HEK293T (cell line): ENCODE data around the gene PEAK3.

Experiments
- CTCF ChIA-PET: fragments of 350-600 bp; formaldehyde crosslinking; extraction: SDS; loops from one replicate; lab custom pipeline; 2021; ENCODE audit warnings: antibody characterized with exemption, inconsistent platforms; lab: Yijun Ruan, JAX
- POLR2A ChIA-PET: fragments of 350-600 bp; formaldehyde crosslinking; extraction: SDS; loops from one replicate; lab custom pipeline; 2020; ENCODE audit warnings: antibody characterized with exemption, inconsistent platforms; lab: Yijun Ruan, JAX
- DNase-seq: peaks from one replicate; pipeline ENCODE4 v3.0.0; 2012; ENCODE audit warnings: mixed read lengths; ENCODE audit errors: extremely low spot score
- ARNT ChIP-seq: fragments of 450-650 bp; IDR thresholded peaks from 2 replicates; pipeline ENCODE4 v1.6.1; 2017; ENCODE audit warnings: mild to moderate bottlenecking
- BHLHE40 ChIP-seq: fragments of 450-650 bp; IDR thresholded peaks from 2 replicates; pipeline ENCODE4 v1.6.1; 2016; ENCODE audit warnings: mild to moderate bottlenecking, moderate library complexity, borderline replicate concordance
- CTBP1 ChIP-seq: fragments of 450-650 bp; IDR thresholded peaks from 2 replicates; pipeline ENCODE4 v1.6.1; 2016; ENCODE audit warnings: borderline replicate concordance
- ELF4 ChIP-seq: fragments of 450-650 bp; IDR thresholded peaks from 2 replicates; pipeline ENCODE4 v1.6.1; 2017; ENCODE audit warnings: antibody characterized with exemption
- FOXA1 ChIP-seq: fragments of 450-650 bp; IDR thresholded peaks from 2 replicates; pipeline ENCODE4 v1.6.1; 2016; ENCODE audit warnings: mild to moderate bottlenecking
- FOXK2 ChIP-seq: fragments of 450-650 bp; IDR thresholded peaks from 2 replicates; pipeline ENCODE4 v1.6.1; 2016; ENCODE audit warnings: mild to moderate bottlenecking
- FOXM1 ChIP-seq: fragments of 450-650 bp; IDR thresholded peaks from 2 replicates; pipeline ENCODE4 v1.6.1; 2017; ENCODE audit warnings: mild to moderate bottlenecking, borderline replicate concordance
- HDGF ChIP-seq: fragments of 450-650 bp; IDR thresholded peaks from 2 replicates; pipeline ENCODE4 v1.6.1; 2017; ENCODE audit warnings: antibody characterized with exemption, borderline replicate concordance
- L3MBTL2 ChIP-seq: fragments of 450-650 bp; conservative IDR thresholded peaks from 2 replicates; pipeline ENCODE4 v1.6.1; 2016; ENCODE audit warnings: mild to moderate bottlenecking
- LEF1 ChIP-seq: fragments of 450-650 bp; IDR thresholded peaks from 2 replicates; pipeline ENCODE4 v1.6.1; 2017; ENCODE audit warnings: mild to moderate bottlenecking, borderline replicate concordance
- NFRKB ChIP-seq: fragments of 450-650 bp; IDR thresholded peaks from 2 replicates; pipeline ENCODE4 v1.6.1; 2016; ENCODE audit warnings: mild to moderate bottlenecking, moderate library complexity
- SP1 ChIP-seq: fragments of 450-650 bp; IDR thresholded peaks from 2 replicates; pipeline ENCODE4 v1.6.1; 2017
- TARDBP ChIP-seq: fragments of 450-650 bp; IDR thresholded peaks from 2 replicates; pipeline ENCODE4 v1.6.1; 2016
- ZNF384 ChIP-seq: fragments of 450-650 bp; IDR thresholded peaks from 2 replicates; pipeline ENCODE4 v1.6.1; 2016
- TF ChIP-seq, protein P1 (sequence below): fragments of 450-650 bp; IDR thresholded peaks from 2 replicates; pipeline ENCODE4 v1.6.1; 2016

Gene PEAK3

DNA sequence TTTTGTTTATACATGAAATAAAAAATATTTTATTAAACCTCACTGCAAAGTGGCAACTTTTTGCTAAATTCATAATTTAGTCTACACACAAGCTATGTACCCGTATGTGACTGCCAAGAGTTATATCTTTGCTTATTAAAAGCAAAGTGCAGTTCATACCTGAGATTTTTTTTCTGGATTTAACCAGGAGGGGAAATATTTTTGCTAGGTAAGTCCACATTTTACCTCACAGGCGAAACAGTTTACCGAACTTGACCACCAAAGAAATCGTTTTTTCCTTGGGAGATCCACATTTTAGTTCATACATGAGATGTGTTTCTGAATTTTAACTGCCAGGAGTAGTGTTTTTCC lies 13.5 kb downstream of the PEAK3 start:
- TF ChIP-seq FOXK2 (no peak), FOXM1 (no peak), ARNT (no peak), L3MBTL2 (no peak), BHLHE40 (no peak), LEF1 (no peak), ZNF384 (no peak), FOXA1 (no peak), ELF4 (no peak)
- TF ChIP-seq, protein P1, sequence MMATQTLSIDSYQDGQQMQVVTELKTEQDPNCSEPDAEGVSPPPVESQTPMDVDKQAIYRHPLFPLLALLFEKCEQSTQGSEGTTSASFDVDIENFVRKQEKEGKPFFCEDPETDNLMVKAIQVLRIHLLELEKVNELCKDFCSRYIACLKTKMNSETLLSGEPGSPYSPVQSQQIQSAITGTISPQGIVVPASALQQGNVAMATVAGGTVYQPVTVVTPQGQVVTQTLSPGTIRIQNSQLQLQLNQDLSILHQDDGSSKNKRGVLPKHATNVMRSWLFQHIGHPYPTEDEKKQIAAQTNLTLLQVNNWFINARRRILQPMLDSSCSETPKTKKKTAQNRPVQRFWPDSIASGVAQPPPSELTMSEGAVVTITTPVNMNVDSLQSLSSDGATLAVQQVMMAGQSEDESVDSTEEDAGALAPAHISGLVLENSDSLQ: no peak
- ChIA-PET CTCF (no interaction called here), POLR2A (interaction anchor here (0.7 kb wide), 1 partner anchor 9 kb away, joined by 3 read pairs; no protein-coding TSS in a partner anchor)
- no peak for DNase-seq

DNA sequence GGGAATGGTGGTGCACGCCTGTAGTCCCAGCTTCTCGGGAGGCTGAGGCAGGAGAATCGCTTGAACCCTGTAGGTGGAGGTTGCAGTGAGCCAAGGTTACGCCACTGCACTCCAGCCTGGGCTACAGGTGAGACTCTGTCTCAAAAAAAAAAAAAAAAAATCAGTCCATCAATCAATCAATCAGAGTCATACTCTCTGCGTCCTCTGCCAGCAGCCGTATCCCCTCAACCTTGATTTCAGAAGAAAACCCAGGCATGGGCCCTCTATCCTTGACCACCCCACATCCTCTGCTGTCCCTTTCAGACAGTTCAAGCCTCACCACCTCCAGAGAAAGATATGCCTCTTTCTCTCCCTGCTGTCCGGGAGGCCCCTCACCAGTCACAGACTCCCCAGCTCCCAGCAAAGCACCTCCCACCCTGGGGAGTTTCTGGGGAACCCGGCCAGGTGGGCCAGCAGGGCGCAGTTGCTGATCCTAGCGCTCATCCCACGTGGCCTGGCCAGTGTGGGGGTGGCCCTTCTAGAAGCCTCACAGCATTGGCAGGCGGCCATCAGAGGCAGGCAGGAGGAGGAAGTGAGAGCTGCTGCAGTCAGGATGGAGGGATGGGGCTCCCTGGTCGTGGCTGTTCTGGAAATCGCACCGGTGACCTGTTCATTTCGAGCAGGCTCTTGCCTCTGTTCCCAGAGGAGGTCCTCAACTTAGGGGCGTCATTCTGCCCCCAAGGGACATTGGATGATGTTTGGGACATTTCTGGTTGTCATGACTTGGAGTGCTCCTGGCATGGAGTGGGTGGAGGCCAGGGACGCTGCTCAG lies 15.6 kb downstream of the PEAK3 start:
- TF ChIP-seq FOXM1 (no peak), ZNF384 (no peak; the same call in 1 of the 2 replicates)
- TF ChIP-seq, protein P1: peak; percentile 68
- ChIA-PET POLR2A (no interaction called here), CTCF (interaction anchor here (1.2 kb wide), 1 partner anchor 36 kb away, joined by 3 read pairs; no protein-coding TSS in a partner anchor)
- DNase-seq: no peak

DNA sequence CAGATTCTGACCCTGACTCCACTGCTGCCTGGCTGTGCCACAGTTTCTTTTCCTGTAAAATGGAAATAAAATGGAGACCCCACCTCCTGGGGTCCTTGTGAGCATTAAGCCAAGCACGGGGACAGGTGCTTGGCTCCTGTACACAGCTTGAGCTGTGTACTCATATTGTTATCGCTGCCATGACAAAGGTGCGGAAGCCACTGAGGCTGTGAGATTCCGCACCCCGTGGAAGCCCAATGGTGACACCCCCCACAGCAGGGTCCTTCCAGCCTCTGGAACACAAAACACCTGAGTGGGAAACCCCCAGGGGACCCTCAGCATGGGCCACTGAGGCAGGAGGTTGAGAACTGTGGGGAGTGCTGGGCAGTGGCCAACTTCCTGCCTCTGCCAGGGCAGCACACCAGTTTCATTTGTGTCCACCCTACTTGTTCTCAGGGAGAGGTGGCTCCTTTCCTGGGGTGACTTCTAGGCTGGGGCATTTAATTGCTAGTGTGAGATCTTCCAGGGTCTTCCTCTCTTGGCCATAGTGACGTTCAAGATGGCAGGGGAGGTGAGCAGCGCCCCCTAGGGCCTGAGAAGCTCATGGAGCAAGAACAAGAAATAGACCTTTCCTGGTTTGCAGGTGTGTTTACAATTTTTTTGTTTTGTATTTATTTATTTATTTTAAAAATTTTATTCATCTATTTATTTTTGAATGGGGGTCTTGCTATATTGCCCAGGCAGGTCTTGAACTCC lies 20.4 kb downstream of the PEAK3 start:
- TF ChIP-seq LEF1: no peak
- TF ChIP-seq HDGF: no peak
- no peak for TF ChIP-seq CTBP1
- TF ChIP-seq FOXM1: no peak
- TF ChIP-seq L3MBTL2: no peak
- ChIA-PET POLR2A (interaction anchor here (0.6 kb wide), 1 partner anchor 23 kb away, joined by 4 read pairs; no protein-coding TSS in a partner anchor), CTCF (interaction anchor here (0.5 to 1.3 kb wide), 6 partner anchors 8 to 74 kb away, joined by 3 to 5 read pairs (median 4); partner anchors contain the start of genes LSM7 and SPPL2B)
- DNase-seq: no peak

DNA sequence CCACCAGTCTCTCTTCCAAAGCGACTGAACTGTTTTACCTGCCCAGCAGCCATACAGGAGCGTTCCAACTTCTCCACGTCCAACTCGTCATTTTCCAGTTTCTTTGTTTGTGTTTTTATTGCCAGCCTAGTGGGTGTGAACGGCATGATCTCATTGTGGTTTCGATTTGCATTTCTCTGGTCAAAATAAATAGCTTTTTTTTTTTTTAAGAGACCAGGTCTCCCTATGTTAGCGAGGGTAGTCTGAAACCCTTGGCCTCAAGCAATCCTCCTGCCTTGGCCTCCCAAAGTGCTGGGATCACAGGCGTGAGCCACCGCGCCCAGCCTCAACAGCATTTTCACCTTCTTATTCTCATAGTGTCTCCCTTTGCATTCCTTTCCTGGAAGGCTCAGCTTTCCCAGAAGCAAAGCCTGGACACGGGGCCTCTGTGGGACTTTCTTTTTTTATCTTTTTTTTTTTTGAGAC lies 21.6 kb downstream of the PEAK3 start:
- no peak for DNase-seq
- ChIA-PET CTCF (interaction anchor here (0.6 to 1.3 kb wide), 3 partner anchors 12 to 258 kb away, joined by 3 to 5 read pairs (median 4); no protein-coding TSS in a partner anchor), POLR2A (interaction anchor here (0.8 to 1.4 kb wide), 3 partner anchors 10 to 13 kb away, joined by 4 to 6 read pairs (median 5); no protein-coding TSS in a partner anchor)
- TF ChIP-seq LEF1: no peak
- TF ChIP-seq ZNF384: 0 out of 2 replicates have a peak, but pooled peaks have one; percentile 16

DNA sequence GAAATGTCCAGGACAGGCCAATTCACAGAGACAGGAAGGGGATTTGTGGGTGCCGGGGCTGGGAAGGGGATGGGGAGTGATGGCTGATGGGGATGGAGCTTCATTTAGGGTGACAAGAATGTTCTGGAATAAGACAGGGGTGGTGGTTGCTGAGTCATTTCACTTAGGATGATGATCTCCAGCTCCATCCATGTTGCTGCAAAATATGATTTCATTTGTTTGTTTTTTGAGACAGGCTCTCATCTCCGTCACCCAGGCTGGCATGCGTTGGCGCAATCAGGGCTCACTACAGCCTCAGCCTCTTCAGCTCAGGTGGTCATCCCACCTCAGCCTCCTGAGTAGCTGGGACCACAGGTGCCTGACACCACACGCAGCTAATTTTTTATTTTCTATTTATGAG lies 22.6 kb downstream of the PEAK3 start:
- POLR2A ChIA-PET: interaction anchor here (0.6 to 1.4 kb wide), 4 partner anchors 9 to 22 kb away, joined by 3 to 6 read pairs (median 4); no protein-coding TSS in a partner anchor
- no peak for DNase-seq
- CTCF ChIA-PET: interaction anchor here (0.7 to 0.8 kb wide), 2 partner anchors 14 to 50 kb away, joined by 3 to 4 read pairs; no protein-coding TSS in a partner anchor
- TF ChIP-seq, protein P1: no peak
- TF ChIP-seq FOXM1 (no peak), BHLHE40 (no peak), TARDBP (no peak), FOXK2 (no peak), NFRKB (no peak)

DNA sequence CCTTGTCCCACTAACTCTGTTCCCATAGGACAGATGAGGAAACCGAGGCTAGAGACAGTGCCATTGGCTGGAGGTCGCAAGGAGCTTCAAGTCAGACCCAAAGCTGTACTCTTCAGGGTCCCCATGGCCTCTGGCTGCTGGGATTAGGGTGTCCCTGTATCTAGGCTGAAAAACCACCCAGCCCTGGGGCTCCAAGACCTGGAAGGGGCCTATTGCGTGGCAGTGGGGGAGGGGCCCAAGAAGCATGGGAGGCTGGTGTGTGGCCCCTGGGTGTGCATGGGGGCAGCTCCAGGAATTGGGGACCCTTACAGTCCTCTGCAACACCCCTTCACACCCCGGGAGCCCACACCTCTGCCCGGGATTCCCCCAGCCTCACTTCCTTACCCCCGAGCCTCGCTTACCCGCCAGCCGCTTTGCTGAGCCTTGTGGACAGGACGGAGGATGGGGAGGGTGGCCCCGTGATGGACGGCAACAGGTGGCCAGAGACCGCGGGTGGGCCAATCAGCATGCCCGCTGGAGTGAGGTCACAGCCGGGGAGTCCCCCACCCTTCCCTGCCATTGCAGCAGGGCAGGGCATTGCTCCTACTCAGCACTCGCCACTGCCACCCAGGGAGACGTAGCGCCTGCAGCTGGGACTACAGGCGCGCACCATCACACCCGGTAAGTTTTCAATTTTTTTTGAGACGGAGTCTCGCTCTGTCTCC lies 25.8 kb downstream of the PEAK3 start, which contains the start of gene JSRP1:
JSRP1 (minus strand) TSS at position 436 of the 704 bp plus-strand sequence. CDS start 1,103 bp downstream, outside the sequence.
- no peak for DNase-seq
- TF ChIP-seq CTBP1: no peak
- TF ChIP-seq, protein P1: no peak
- no peak for TF ChIP-seq SP1
- no peak for TF ChIP-seq FOXM1
- TF ChIP-seq HDGF: no peak
- TF ChIP-seq TARDBP: no peak
- TF ChIP-seq LEF1: no peak
- TF ChIP-seq NFRKB: no peak
- TF ChIP-seq FOXK2: no peak
- no peak for TF ChIP-seq ELF4
- POLR2A ChIA-PET: no interaction called here
- CTCF ChIA-PET: no interaction called here
